Stimulated activated CD4-positive, alpha-beta T cell treated with anti-CD3 and anti-CD28 coated beads, TNF-alpha, amount 100 ng/mL, for 4 hours (primary cell): ENCODE results near the gene SYPL2.
"Not testable (repeated sequence)": the region's sequence is repeated elsewhere in the genome, so short reads cannot be mapped to it uniquely, and the experiment has no call there.

ENCODE experiments used
- DNase-seq, 3 experiments: peaks; one replicate each; pipeline ENCODE4 v3.0.0-alpha.2; 2020; ENCODE audit warnings: low read depth in 3 of 3

The SYPL2 gene

GRCh38 chr1:109470245-109470644, 3.9 kb downstream of the SYPL2 start:
- DNase-seq, result no peak

- DNase-seq, result no peak
These were observed 6.4 kb downstream of the SYPL2 start for GRCh38 chr1:109472779-109473178.

GRCh38 chr1:109473284-109474057, 7.1 kb downstream of the SYPL2 start:
- not testable (repeated sequence) for DNase-seq

GRCh38 chr1:109474697-109475096, 8.4 kb downstream of the SYPL2 start:
- no peak for DNase-seq

- DNase-seq, result no peak
These were observed 8.9 kb downstream of the SYPL2 start for GRCh38 chr1:109475261-109475660.

GRCh38 chr1:109476825-109477224, 10.5 kb downstream of the SYPL2 start:
- no peak for DNase-seq

GRCh38 chr1:109477821-109478220, 11.5 kb downstream of the SYPL2 start:
- DNase-seq, result no peak

- DNase-seq, result no peak
These were observed 12.5 kb downstream of the SYPL2 start for GRCh38 chr1:109478806-109479205.

- DNase-seq, result no peak
These were observed 13.0 kb downstream of the SYPL2 start for GRCh38 chr1:109479311-109479710.

GRCh38 chr1:109479901-109480300, 13.6 kb downstream of the SYPL2 start:
- DNase-seq, result no peak

GRCh38 chr1:109481646-109482045, 15.3 kb downstream of the SYPL2 start:
- no peak for DNase-seq

- no peak for DNase-seq
These were observed 15.9 kb downstream of the SYPL2 start for GRCh38 chr1:109482242-109482641.

- DNase-seq, result no peak
These were observed 16.7 kb downstream of the SYPL2 start for GRCh38 chr1:109482791-109483671.

- DNase-seq, result peak; percentile 82 to 87 (median 85)
These were observed 17.5 kb downstream of the SYPL2 start, which contains the start of gene ATXN7L2 for GRCh38 chr1:109483672-109484518. Gene ATXN7L2, plus strand, starts transcription at chr1:109483905. Its CDS starts 49 bp downstream, at chr1:109483954.

GRCh38 chr1:109484519-109484975, 18.2 kb downstream of the SYPL2 start:
- DNase-seq, result no peak

GRCh38 chr1:109485001-109485400, 18.7 kb downstream of the SYPL2 start:
- DNase-seq, result no peak

- no peak for DNase-seq
These were observed 20.9 kb downstream of the SYPL2 start for GRCh38 chr1:109487261-109487660.

- no peak for DNase-seq
These were observed 21.9 kb downstream of the SYPL2 start for GRCh38 chr1:109488201-109488600.

- no peak for DNase-seq
These were observed 22.4 kb downstream of the SYPL2 start for GRCh38 chr1:109488696-109489095.

- peak; percentile 47 to 60 (median 60) for DNase-seq
These were observed 23.9 kb downstream of the SYPL2 start for GRCh38 chr1:109490029-109490933.

GRCh38 chr1:109490934-109491302, 24.6 kb downstream of the SYPL2 start:
- no peak for DNase-seq
